ENCODE data around the gene GBGT1. TPM values are rescaled to one million over a fixed set of nuclear protein-coding genes. Genes with fewer than 3 reads are reported as not detected.
A peak's percentile ranks its signal among the peaks of the same experiment; 100 is the strongest.

Gene GBGT1
- total RNA-seq, 2 experiments from 2014 or later, result 3.9 to 4.7 TPM

- H3K4me1 Mint-ChIP-seq (ENCODE audit: low read depth), result peaks cover 69% of the 10 kb centered on the region
- H3K27me3 Mint-ChIP-seq (ENCODE audit: low read depth), result no peaks in the 10 kb centered on the region
- H3K36me3 Mint-ChIP-seq (ENCODE audit: low read depth), result peaks cover 3% of the 10 kb centered on the region
- peak; percentile 79 for DNase-seq
- CTCF ChIA-PET, result interaction anchor here (0.9 to 3.9 kb wide), 3 partner anchors 8 to 130 kb away, joined by 3 to 31 read pairs (median 25); no protein-coding TSS in a partner anchor
- intact Hi-C loops (cut with micrococcal nuclease), result no loop called here
- H3K4me3 Mint-ChIP-seq, result no peak overlapping the region
- H3K9me3 Mint-ChIP-seq, result no peaks in the 10 kb centered on the region
- H3K27ac Mint-ChIP-seq, result peak overlapping the region; percentile 96
Observed at GRCh38 chr9:133135146-133135745, 28.5 kb downstream of the GBGT1 start.

GRCh38 chr9:133134388-133135145, 29.1 kb downstream of the GBGT1 start:
- H3K4me1 Mint-ChIP-seq (ENCODE audit: low read depth), result peaks cover 69% of the 10 kb centered on the region
- peak; percentile 72 for DNase-seq
- H3K27me3 Mint-ChIP-seq (ENCODE audit: low read depth), result no peaks in the 10 kb centered on the region
- H3K4me3 Mint-ChIP-seq, result peak overlapping the region; percentile 38
- intact Hi-C loops (cut with micrococcal nuclease), result loop anchor here (1.0 to 5.0 kb wide), 4 partner anchors 10 to 1867 kb away; partner anchors contain the start of gene RALGDS
- peaks cover 3% of the 10 kb centered on the region for H3K36me3 Mint-ChIP-seq (ENCODE audit: low read depth)
- H3K9me3 Mint-ChIP-seq, result no peaks in the 10 kb centered on the region
- CTCF ChIA-PET, result interaction anchor here (0.7 to 3.9 kb wide), 6 partner anchors 9 to 130 kb away, joined by 3 to 31 read pairs (median 3); no protein-coding TSS in a partner anchor
- peak overlapping the region; percentile 96 for H3K27ac Mint-ChIP-seq

- Mint-ChIP-seq H3K4me3 (peak overlapping the region; percentile 38), H3K9me3 (no peaks in the 10 kb centered on the region), H3K4me1 (ENCODE audit: low read depth) (peaks cover 70% of the 10 kb centered on the region), H3K27ac (peak overlapping the region; percentile 96), H3K27me3 (ENCODE audit: low read depth) (no peaks in the 10 kb centered on the region), H3K36me3 (ENCODE audit: low read depth) (peaks cover 3% of the 10 kb centered on the region)
- peak; percentile 96 for DNase-seq
- intact Hi-C loops (cut with micrococcal nuclease), result loop anchor here (1.0 to 5.0 kb wide), 5 partner anchors 10 to 1867 kb away; partner anchors contain the start of genes GTF3C5 and RALGDS
- CTCF ChIA-PET, result interaction anchor here (0.7 to 3.9 kb wide), 6 partner anchors 10 to 100 kb away, joined by 3 to 31 read pairs (median 4); no protein-coding TSS in a partner anchor
Observed at GRCh38 chr9:133133681-133134387, 29.9 kb downstream of the GBGT1 start.

GRCh38 chr9:133132174-133132573, 31.5 kb downstream of the GBGT1 start:
- Mint-ChIP-seq H3K4me3 (no peak overlapping the region), H3K27ac (peak overlapping the region; percentile 96), H3K27me3 (ENCODE audit: low read depth) (no peaks in the 10 kb centered on the region), H3K36me3 (ENCODE audit: low read depth) (peaks cover 3% of the 10 kb centered on the region), H3K9me3 (no peaks in the 10 kb centered on the region), H3K4me1 (ENCODE audit: low read depth) (peaks cover 70% of the 10 kb centered on the region)
- CTCF ChIA-PET, result interaction anchor here (1.4 to 3.9 kb wide), 3 partner anchors 11 to 54 kb away, joined by 4 to 31 read pairs (median 25); no protein-coding TSS in a partner anchor
- intact Hi-C loops (cut with micrococcal nuclease), result loop anchor here (5.0 kb wide), 2 partner anchors 240 to 1865 kb away; no protein-coding TSS in a partner anchor
- DNase-seq, result no peak

GRCh38 chr9:133131506-133131905, 32.2 kb downstream of the GBGT1 start:
- DNase-seq, result no peak
- CTCF ChIA-PET, result interaction anchor here (1.0 to 1.4 kb wide), 3 partner anchors 16 to 110 kb away, joined by 3 to 4 read pairs (median 3); no protein-coding TSS in a partner anchor
- H3K36me3 Mint-ChIP-seq (ENCODE audit: low read depth), result peaks cover 3% of the 10 kb centered on the region
- peaks cover 73% of the 10 kb centered on the region for H3K4me1 Mint-ChIP-seq (ENCODE audit: low read depth)
- H3K4me3 Mint-ChIP-seq, result no peak overlapping the region
- intact Hi-C loops (cut with micrococcal nuclease), result loop anchor here (5.0 kb wide), 2 partner anchors 241 to 1864 kb away; no protein-coding TSS in a partner anchor
- H3K27me3 Mint-ChIP-seq (ENCODE audit: low read depth), result no peaks in the 10 kb centered on the region
- peak overlapping the region; percentile 96 for H3K27ac Mint-ChIP-seq
- H3K9me3 Mint-ChIP-seq, result no peaks in the 10 kb centered on the region

DNA sequence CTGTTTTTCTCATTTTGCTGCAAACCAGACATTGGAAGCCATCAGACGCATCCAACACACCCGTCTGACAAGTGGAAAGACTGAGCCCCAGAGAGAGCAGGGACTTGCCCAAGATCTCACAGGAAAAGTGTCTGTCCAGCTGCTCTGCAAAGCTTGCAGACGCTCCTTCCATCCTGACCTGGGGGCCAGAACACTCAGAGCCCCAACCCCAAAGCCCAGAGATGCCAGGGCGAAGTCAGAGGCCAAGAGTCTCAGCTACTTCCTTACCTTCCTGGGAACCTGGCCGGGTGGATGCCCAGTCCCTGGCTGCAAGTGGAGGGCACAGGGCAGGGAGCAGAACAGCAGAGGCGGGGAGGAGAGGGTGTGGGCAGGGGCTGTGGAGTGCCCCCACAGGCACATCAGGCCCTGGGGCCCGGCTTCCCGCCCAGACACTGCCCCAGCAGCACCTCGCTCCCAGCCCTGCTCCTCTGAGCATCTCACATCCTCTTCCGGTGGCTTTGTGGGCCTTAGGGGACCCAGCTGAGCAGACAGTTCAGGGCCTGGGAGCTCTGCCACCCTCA, 32.9 kb downstream of the GBGT1 start:
- Mint-ChIP-seq H3K36me3 (ENCODE audit: low read depth) (peaks cover 1% of the 10 kb centered on the region), H3K27me3 (ENCODE audit: low read depth) (no peaks in the 10 kb centered on the region), H3K4me3 (peak overlapping the region; percentile 73), H3K27ac (peak overlapping the region; percentile 94), H3K9me3 (no peaks in the 10 kb centered on the region), H3K4me1 (ENCODE audit: low read depth) (peaks cover 73% of the 10 kb centered on the region)
- intact Hi-C loops (cut with micrococcal nuclease), result loop anchor here (5.0 kb wide), 2 partner anchors 242 to 1863 kb away; no protein-coding TSS in a partner anchor
- CTCF ChIA-PET, result interaction anchor here (1.0 to 1.4 kb wide), 4 partner anchors 14 to 110 kb away, joined by 3 to 5 read pairs (median 4); no protein-coding TSS in a partner anchor
- DNase-seq, result peak; percentile 64

DNA sequence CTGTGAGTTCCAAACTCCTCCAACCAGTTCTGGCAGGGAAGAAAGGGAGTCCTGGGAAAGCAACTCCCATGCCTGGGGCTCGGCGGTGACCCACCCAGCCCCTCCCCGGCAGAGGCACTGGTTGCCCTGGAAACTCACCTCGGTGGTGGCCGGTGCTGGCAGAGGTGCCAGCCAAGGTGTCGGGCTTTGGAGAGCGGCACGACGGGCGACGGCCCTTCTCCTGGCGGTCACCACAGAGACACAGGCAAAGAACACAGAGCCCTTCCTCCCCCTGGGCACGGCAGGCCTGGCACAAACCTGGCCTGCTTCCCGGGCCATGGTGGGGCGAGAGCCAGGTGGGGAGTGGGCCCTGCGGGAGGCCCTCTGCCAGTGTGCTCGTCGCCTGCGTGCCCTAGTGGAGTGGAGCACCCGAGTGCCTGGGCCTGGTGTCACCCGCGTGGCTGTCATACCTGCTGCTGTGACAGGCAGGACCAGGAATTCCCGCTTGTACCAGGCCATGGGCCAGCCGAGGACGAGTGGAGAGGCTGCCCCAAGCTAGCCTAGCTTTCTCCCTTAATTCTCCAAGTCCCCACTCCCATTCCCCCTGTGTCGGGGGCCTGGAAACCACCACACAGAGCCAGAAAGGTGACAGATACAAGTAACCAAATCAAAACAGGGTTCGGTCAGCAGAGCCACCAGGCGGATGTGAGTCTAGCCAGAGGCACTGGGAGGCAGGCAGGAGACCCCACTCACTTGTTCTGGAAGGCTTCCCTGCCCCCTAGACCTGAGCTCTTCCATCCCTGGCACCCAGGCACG, 34.5 kb downstream of the GBGT1 start:
- H3K36me3 Mint-ChIP-seq (ENCODE audit: low read depth), result peaks cover 1% of the 10 kb centered on the region
- peaks cover 60% of the 10 kb centered on the region for H3K4me1 Mint-ChIP-seq (ENCODE audit: low read depth)
- intact Hi-C loops (cut with micrococcal nuclease), result no loop called here
- no peaks in the 10 kb centered on the region for H3K27me3 Mint-ChIP-seq (ENCODE audit: low read depth)
- H3K9me3 Mint-ChIP-seq, result no peaks in the 10 kb centered on the region
- DNase-seq, result no peak
- H3K4me3 Mint-ChIP-seq, result no peak overlapping the region
- H3K27ac Mint-ChIP-seq, result peak overlapping the region; percentile 46
- CTCF ChIA-PET, result no interaction called here

- H3K27me3 Mint-ChIP-seq (ENCODE audit: low read depth), result no peaks in the 10 kb centered on the region
- CTCF ChIA-PET, result no interaction called here
- DNase-seq, result no peak
- no peak overlapping the region for H3K4me3 Mint-ChIP-seq
- peaks cover 50% of the 10 kb centered on the region for H3K4me1 Mint-ChIP-seq (ENCODE audit: low read depth)
- no peak overlapping the region for H3K27ac Mint-ChIP-seq
- intact Hi-C loops (cut with micrococcal nuclease), result no loop called here
- H3K9me3 Mint-ChIP-seq, result no peaks in the 10 kb centered on the region
- H3K36me3 Mint-ChIP-seq (ENCODE audit: low read depth), result no peaks in the 10 kb centered on the region
Observed at GRCh38 chr9:133128152-133128551, 35.6 kb downstream of the GBGT1 start.

- Mint-ChIP-seq H3K36me3 (ENCODE audit: low read depth) (no peaks in the 10 kb centered on the region), H3K27me3 (ENCODE audit: low read depth) (no peaks in the 10 kb centered on the region), H3K4me3 (no peak overlapping the region), H3K27ac (peak overlapping the region; percentile 25), H3K4me1 (ENCODE audit: low read depth) (peaks cover 43% of the 10 kb centered on the region), H3K9me3 (no peaks in the 10 kb centered on the region)
- DNase-seq, result peak; percentile 42
- intact Hi-C loops (cut with micrococcal nuclease), result no loop called here
- CTCF ChIA-PET, result no interaction called here
Observed at GRCh38 chr9:133127340-133127981, 36.3 kb downstream of the GBGT1 start.

DNA sequence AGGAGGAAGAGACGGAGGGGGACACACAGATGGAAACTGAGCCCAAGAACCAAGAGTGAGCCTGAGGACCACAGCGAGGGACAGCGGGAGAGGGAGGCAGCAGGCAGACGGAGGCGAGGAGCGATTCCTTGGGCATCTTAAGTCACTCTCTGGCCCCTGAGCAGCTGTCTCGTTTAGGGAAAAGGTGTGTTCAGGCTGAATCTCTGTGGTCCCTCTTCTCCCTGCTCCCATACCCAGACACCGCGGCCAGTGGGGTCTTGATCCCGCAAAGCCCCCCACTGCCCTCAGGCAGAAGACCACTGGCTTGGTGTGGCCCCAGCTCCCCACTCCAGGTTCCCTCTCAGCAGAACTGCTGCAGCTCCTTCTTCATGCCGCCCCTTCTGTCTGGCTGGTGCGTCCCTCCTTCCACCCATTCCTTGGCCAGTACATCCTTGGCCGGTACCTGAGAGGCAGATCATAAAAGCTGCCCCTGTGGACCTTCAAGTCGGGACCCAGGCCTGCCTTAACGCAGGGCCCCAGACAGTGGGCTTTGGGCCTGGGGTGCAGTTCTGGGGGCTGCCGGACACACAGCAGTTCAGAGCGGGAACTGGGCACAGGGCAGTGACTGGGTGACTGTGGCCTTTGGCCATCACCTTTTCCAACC, 36.9 kb downstream of the GBGT1 start:
- H3K4me1 Mint-ChIP-seq (ENCODE audit: low read depth), result peaks cover 42% of the 10 kb centered on the region
- no peaks in the 10 kb centered on the region for H3K36me3 Mint-ChIP-seq (ENCODE audit: low read depth)
- H3K9me3 Mint-ChIP-seq, result no peaks in the 10 kb centered on the region
- DNase-seq, result no peak
- H3K27ac Mint-ChIP-seq, result no peak overlapping the region
- intact Hi-C loops (cut with micrococcal nuclease), result no loop called here
- no peak overlapping the region for H3K4me3 Mint-ChIP-seq
- H3K27me3 Mint-ChIP-seq (ENCODE audit: low read depth), result no peaks in the 10 kb centered on the region
- CTCF ChIA-PET, result no interaction called here
